OCI-LY1 (cell line): ENCODE results near the gene TINAGL1.

Experiments
- H2AFZ ChIP-seq: fragments of 200-600 bp; sonication (generic), shearing (Covaris generic); 2 replicates; pipeline ENCODE4 v1.6.0; 2014; ENCODE audit warnings: antibody characterized with exemption, mild to moderate bottlenecking, low read length
- H3F3A ChIP-seq: fragments of 200-600 bp; sonication (generic), shearing (Covaris generic); 2 replicates; pipeline ENCODE4 v1.6.0; 2014; ENCODE audit warnings: mild to moderate bottlenecking, antibody characterized with exemption, low read length, moderate library complexity; ENCODE audit not compliant: insufficient read depth
- H3K27ac ChIP-seq: fragments of 200-600 bp; sonication (generic); 2 replicates; pipeline ENCODE4 v1.5.1; 2014; ENCODE audit warnings: low read length, mixed run types, mild to moderate bottlenecking, low read depth; ENCODE audit not compliant: poor library complexity, severe bottlenecking
- H3K27me3 ChIP-seq: fragments of 200-600 bp; sonication (generic); 2 replicates; pipeline ENCODE4 v1.6.0; 2014; ENCODE audit warnings: antibody characterized with exemption, mild to moderate bottlenecking, low read length, moderate library complexity; ENCODE audit not compliant: insufficient read depth
- H3K36me3 ChIP-seq: fragments of 200-600 bp; sonication (generic); 2 replicates; pipeline ENCODE4 v1.6.1; 2014; ENCODE audit warnings: mild to moderate bottlenecking, antibody characterized with exemption, low read length, moderate library complexity, mixed read lengths; ENCODE audit not compliant: insufficient read depth
- H3K4me1 ChIP-seq: fragments of 200-600 bp; sonication (generic); 2 replicates; pipeline ENCODE4 v1.5.1; 2014; ENCODE audit warnings: mild to moderate bottlenecking, low read length, moderate library complexity; ENCODE audit not compliant: insufficient read depth, severe bottlenecking
- H3K4me2 ChIP-seq: fragments of 200-600 bp; sonication (generic), shearing (Covaris generic); 2 replicates; pipeline ENCODE4 v1.6.1; 2014; ENCODE audit warnings: low read length
- H3K4me3 ChIP-seq: fragments of 200-600 bp; sonication (generic); 2 replicates; pipeline ENCODE4 v1.5.1; 2014; ENCODE audit warnings: low read length, low read depth, mild to moderate bottlenecking, mixed read lengths; ENCODE audit not compliant: poor library complexity, severe bottlenecking
- H3K79me2 ChIP-seq: fragments of 200-600 bp; shearing (Covaris generic); 2 replicates; pipeline ENCODE4 v1.6.1; 2016; ENCODE audit warnings: mixed run types, low read length, mixed read lengths; ENCODE audit not compliant: insufficient read depth
- H3K9ac ChIP-seq: fragments of 200-600 bp; sonication (generic), shearing (Covaris generic); 2 replicates; pipeline ENCODE4 v1.6.1; 2014; ENCODE audit warnings: mild to moderate bottlenecking, low read length, mixed read lengths
- H3K9me2 ChIP-seq: fragments of 200-600 bp; sonication (generic), shearing (Covaris generic); 2 replicates; pipeline ENCODE4 v1.6.1; 2014; ENCODE audit warnings: low read depth, mild to moderate bottlenecking, low read length, mixed read lengths
- H3K9me3 ChIP-seq: fragments of 200-600 bp; shearing (Covaris generic); 2 replicates; pipeline ENCODE4 v1.6.1; 2014; ENCODE audit warnings: low read length, mixed read lengths
- H4K20me1 ChIP-seq: fragments of 200-600 bp; sonication (generic), shearing (Covaris generic); 2 replicates; pipeline ENCODE4 v1.6.0; 2016; ENCODE audit warnings: mild to moderate bottlenecking, low read length; ENCODE audit not compliant: insufficient read depth
- CTCF ChIP-seq: fragments of 200-600 bp; sonication (generic), shearing (Covaris generic); IDR thresholded peaks from 2 replicates; pipeline ENCODE4 v1.5.1; 2017; ENCODE audit warnings: mild to moderate bottlenecking, antibody characterized with exemption, low read length, moderate library complexity, mixed read lengths
- EZH2 ChIP-seq: fragments of 200-600 bp; sonication (generic), shearing (Covaris generic); IDR thresholded peaks from 2 replicates; pipeline ENCODE4 v1.8.0; 2017; ENCODE audit warnings: borderline replicate concordance, mixed run types, mild to moderate bottlenecking, antibody characterized with exemption, low read length, moderate library complexity, mixed read lengths

TINAGL1 gene

GRCh38 chr1:31583082-31583994 lies 7.0 kb downstream of the TINAGL1 start:
- Histone ChIP-seq H4K20me1 (no peaks in the 10 kb centered on the region), H3K4me2 (no peak overlapping the region), H3K27ac (no peak overlapping the region), H3F3A (no peaks in the 10 kb centered on the region), H2AFZ (no peak overlapping the region), H3K9me2 (no peaks in the 10 kb centered on the region), H3K36me3 (no peaks in the 10 kb centered on the region), H3K9me3 (no peaks in the 10 kb centered on the region), H3K9ac (no peak overlapping the region), H3K79me2 (no peaks in the 10 kb centered on the region), H3K27me3 (no peaks in the 10 kb centered on the region), H3K4me3 (no peak overlapping the region), H3K4me1 (no peaks in the 10 kb centered on the region)
- TF ChIP-seq EZH2, result no peak
- no peak for TF ChIP-seq CTCF

GRCh38 chr1:31583995-31584868 lies 7.9 kb downstream of the TINAGL1 start:
- Histone ChIP-seq H3K36me3 (no peaks in the 10 kb centered on the region), H3K27ac (no peak overlapping the region), H3F3A (no peaks in the 10 kb centered on the region), H3K9me3 (no peaks in the 10 kb centered on the region), H2AFZ (no peak overlapping the region), H3K4me1 (no peaks in the 10 kb centered on the region), H3K9ac (no peak overlapping the region), H3K9me2 (no peaks in the 10 kb centered on the region), H4K20me1 (no peaks in the 10 kb centered on the region), H3K4me2 (no peak overlapping the region), H3K79me2 (no peaks in the 10 kb centered on the region), H3K4me3 (no peak overlapping the region), H3K27me3 (no peaks in the 10 kb centered on the region)
- TF ChIP-seq CTCF (no peak), EZH2 (no peak)

GRCh38 chr1:31584869-31585735 lies 8.8 kb downstream of the TINAGL1 start:
- Histone ChIP-seq H3K4me1 (no peaks in the 10 kb centered on the region), H3K4me2 (no peak overlapping the region), H2AFZ (no peak overlapping the region), H3K27me3 (no peaks in the 10 kb centered on the region), H3K4me3 (no peak overlapping the region), H3F3A (no peaks in the 10 kb centered on the region), H3K79me2 (no peaks in the 10 kb centered on the region), H3K9ac (no peak overlapping the region), H3K9me3 (no peaks in the 10 kb centered on the region), H3K9me2 (no peaks in the 10 kb centered on the region), H3K36me3 (no peaks in the 10 kb centered on the region), H4K20me1 (no peaks in the 10 kb centered on the region), H3K27ac (no peak overlapping the region)
- TF ChIP-seq CTCF (no peak), EZH2 (no peak)
